Naive thymus-derived CD4-positive, alpha-beta T cell (primary cell): ENCODE results near the gene NT5C3B. TPM values are rescaled to one million over a fixed set of nuclear protein-coding genes. Genes with fewer than 3 reads are reported as not detected.
"Not testable (repeated sequence)": the region's sequence is repeated elsewhere in the genome, so short reads cannot be mapped to it uniquely, and the experiment has no call there.

Source experiments
- ATAC-seq: fragments of 150-1000 bp; cut with Tn5 transposase; 2 replicates; pipeline ENCODE4 v1.10.0; 2021; ENCODE audit warnings: mild to moderate bottlenecking, moderate library complexity
- CTCF ChIA-PET: fragments of 350-600 bp; sonication (Branson Sonifier 250); formaldehyde crosslinking; loops from one replicate; lab custom pipeline; 2021; ENCODE audit warnings: antibody characterized with exemption; lab: Charles Lee
- POLR2A ChIA-PET: fragments of 350-600 bp; sonication (Branson Sonifier 250); formaldehyde crosslinking; loops from one replicate; lab custom pipeline; 2021; ENCODE audit warnings: antibody characterized with exemption, inconsistent platforms; lab: Charles Lee
- DNase-seq, 9 donors: peaks; one replicate each; pipeline versions ENCODE4 v3.0.0 to v3.0.0-alpha.2; 2020 to 2022; ENCODE audit warnings: mixed read lengths in 1 of 9
- H3K27ac ChIP-seq: one replicate; pipeline ENCODE4 v1.7.0; 2013; ENCODE audit warnings: mild to moderate bottlenecking, low read depth, low read length, moderate library complexity
- H3K27me3 ChIP-seq, 2 donors: one replicate each; pipeline ENCODE4 v1.7.0; 2013; ENCODE audit warnings: low read length in 2 of 2, mild to moderate bottlenecking in 2 of 2, moderate library complexity in 2 of 2; ENCODE audit not compliant: control insufficient read depth in 2 of 2, insufficient read depth in 2 of 2
- H3K36me3 ChIP-seq, 3 experiments: 1 replicate in 2 of 3; 2 replicates in 1 of 3; pipeline ENCODE4 v1.7.0; 2013; ENCODE audit warnings: low read length in 3 of 3, mild to moderate bottlenecking in 3 of 3, moderate library complexity in 1 of 3; ENCODE audit not compliant: insufficient read depth in 3 of 3, control insufficient read depth in 2 of 3
- H3K4me1 ChIP-seq, 2 donors: one replicate each; pipeline ENCODE4 v1.7.0; 2013; ENCODE audit warnings: low read length in 2 of 2, mild to moderate bottlenecking in 2 of 2, moderate library complexity in 1 of 2; ENCODE audit not compliant: control insufficient read depth in 2 of 2, insufficient read depth in 2 of 2
- H3K4me3 ChIP-seq: 2 replicates; pipeline ENCODE4 v1.7.0; 2013; ENCODE audit warnings: mild to moderate bottlenecking, low read length
- H3K9me3 ChIP-seq, 3 experiments: 1 replicate in 2 of 3; 2 replicates in 1 of 3; pipeline ENCODE4 v1.7.0; 2013; ENCODE audit warnings: low read length in 3 of 3; ENCODE audit not compliant: control insufficient read depth in 2 of 3
- H3K27ac Mint-ChIP-seq, 9 donors: one replicate each; pipeline ENCODE4 v1.8.0; 2020 to 2022; ENCODE audit warnings: mixed read lengths in 9 of 9, mild to moderate bottlenecking in 8 of 9, moderate library complexity in 5 of 9, inconsistent platforms in 2 of 9
- H3K27me3 Mint-ChIP-seq, 5 donors: one replicate each; pipeline ENCODE4 v1.8.0; 2021 to 2022; ENCODE audit warnings: mixed read lengths in 5 of 5, mild to moderate bottlenecking in 1 of 5
- H3K36me3 Mint-ChIP-seq, 5 donors: one replicate each; pipeline ENCODE4 v1.8.0; 2020 to 2022; ENCODE audit warnings: mixed read lengths in 5 of 5, mild to moderate bottlenecking in 3 of 5, inconsistent platforms in 1 of 5
- H3K4me1 Mint-ChIP-seq, 7 donors: one replicate each; pipeline ENCODE4 v1.8.0; 2020 to 2022; ENCODE audit warnings: mixed read lengths in 7 of 7, mild to moderate bottlenecking in 3 of 7, inconsistent platforms in 1 of 7
- H3K4me3 Mint-ChIP-seq, 10 donors: one replicate each; pipeline ENCODE4 v1.8.0; 2020 to 2022; ENCODE audit warnings: mild to moderate bottlenecking in 10 of 10, mixed read lengths in 10 of 10, moderate library complexity in 6 of 10, inconsistent platforms in 2 of 10
- H3K9me3 Mint-ChIP-seq, 11 donors: one replicate each; pipeline ENCODE4 v1.8.0; 2020 to 2022; ENCODE audit warnings: mixed read lengths in 11 of 11, mild to moderate bottlenecking in 4 of 11, inconsistent platforms in 1 of 11, moderate library complexity in 1 of 11
- intact Hi-C, 2 donors: fragments of 100-400 bp; cut with micrococcal nuclease; formaldehyde crosslinking; loops; one replicate each; pipeline ENCODE4 v1.15.1; 2023
- polyA plus RNA-seq, 2 donors: library from polyadenylated mRNA; unstranded; fragments of 300-500 nt; fragmentation: Illumina TruSeq; gene quantifications; one replicate each; pipeline ENCODE4 v1.2.3, GENCODE V29; 2021
- total RNA-seq, 6 experiments: library from RNA in 5 of 6; stranded (reverse) in 5 of 6; gene quantifications; 1 replicate in 5 of 6; 2 replicates in 1 of 6; pipeline ENCODE4 v1.2.3 and lab custom pipeline; 2021 to 2026

The NT5C3B gene
- total and polyA plus RNA-seq, 7 experiments from 2014 or later: 26.8 to 66.7 (median 38.8) TPM

GRCh38 chr17:41849251-41849990 lies 13.4 kb upstream of the NT5C3B start:
- Mint-ChIP-seq H3K4me1 (peaks cover 16 to 54% (median 38%) of the 10 kb centered on the region in 7 donors), H3K36me3 (peaks cover 0 to 34% (median 9%) of the 10 kb centered on the region in 5 donors), H3K4me3 (no peak overlapping the region), H3K27me3 (no peaks in the 10 kb centered on the region), H3K27ac (peak overlapping the region in 1 of 9 donors; percentile 63), H3K9me3 (peaks cover 0 to 2% (median 0%) of the 10 kb centered on the region in 11 donors)
- ChIA-PET POLR2A (interaction anchor here (0.5 to 0.7 kb wide), 2 partner anchors 158 to 1487 kb away, joined by 3 read pairs; no protein-coding TSS in a partner anchor), CTCF (no interaction called here)
- no peak for ATAC-seq
- no peak overlapping the region for H3K4me3 ChIP-seq
- H3K27ac ChIP-seq: no peak overlapping the region
- no peaks in the 10 kb centered on the region for H3K27me3 ChIP-seq
- peaks cover 0 to 18% (median under 1%) of the 10 kb centered on the region in 3 experiments for H3K36me3 ChIP-seq
- no peak for DNase-seq
- no peaks in the 10 kb centered on the region for H3K9me3 ChIP-seq
- intact Hi-C loops: no loop called here
- H3K4me1 ChIP-seq: peaks cover 0 to 3% of the 10 kb centered on the region in 2 donors

- ChIA-PET CTCF (no interaction called here), POLR2A (no interaction called here)
- H3K36me3 Mint-ChIP-seq: peaks cover 0 to 28% (median 5%) of the 10 kb centered on the region in 5 donors
These were observed 12.8 kb upstream of the NT5C3B start for GRCh38 chr17:41848788-41849187.

GRCh38 chr17:41844971-41845370 lies 8.9 kb upstream of the NT5C3B start:
- H3K27ac Mint-ChIP-seq: no peak overlapping the region
- Histone ChIP-seq H3K4me1 (no peaks in the 10 kb centered on the region), H3K36me3 (peaks cover 0 to 5% (median 0%) of the 10 kb centered on the region in 3 experiments), H3K9me3 (no peaks in the 10 kb centered on the region), H3K27me3 (no peaks in the 10 kb centered on the region), H3K27ac (no peak overlapping the region), H3K4me3 (no peak overlapping the region)
- peaks cover 0 to 17% (median 0%) of the 10 kb centered on the region in 5 donors for H3K36me3 Mint-ChIP-seq
- H3K9me3 Mint-ChIP-seq: no peaks in the 10 kb centered on the region
- ChIA-PET POLR2A (no interaction called here), CTCF (no interaction called here)
- intact Hi-C loops: no loop called here
- no peak overlapping the region for H3K4me3 Mint-ChIP-seq
- H3K4me1 Mint-ChIP-seq: peaks cover 0 to 24% (median 11%) of the 10 kb centered on the region in 7 donors
- DNase-seq: no peak
- no peak for ATAC-seq
- H3K27me3 Mint-ChIP-seq: no peaks in the 10 kb centered on the region

More at GRCh38 chr17:41848788-41849187, 12.8 kb upstream of the NT5C3B start:
- no peaks in the 10 kb centered on the region for H3K27me3 Mint-ChIP-seq
- H3K27ac Mint-ChIP-seq: no peak overlapping the region
- Histone ChIP-seq H3K4me3 (no peak overlapping the region), H3K36me3 (peaks cover 0 to 12% (median 0%) of the 10 kb centered on the region in 3 experiments), H3K27me3 (no peaks in the 10 kb centered on the region), H3K27ac (no peak overlapping the region), H3K9me3 (no peaks in the 10 kb centered on the region), H3K4me1 (peaks cover 0 to 3% of the 10 kb centered on the region in 2 donors)
- no peak for DNase-seq
- no peak for ATAC-seq
- no peak overlapping the region for H3K4me3 Mint-ChIP-seq
- intact Hi-C loops: no loop called here
- peaks cover 16 to 50% (median 35%) of the 10 kb centered on the region in 7 donors for H3K4me1 Mint-ChIP-seq
- H3K9me3 Mint-ChIP-seq: peaks cover 0 to 2% (median 0%) of the 10 kb centered on the region in 11 donors

- ATAC-seq, H3K36me3 ChIP-seq, H3K27ac ChIP-seq, H3K4me1 ChIP-seq, H3K9me3 Mint-ChIP-seq, H3K4me3 ChIP-seq, CTCF ChIA-PET, H3K4me1 Mint-ChIP-seq, H3K27me3 Mint-ChIP-seq, DNase-seq, H3K27ac Mint-ChIP-seq, H3K36me3 Mint-ChIP-seq, intact Hi-C loops, H3K4me3 Mint-ChIP-seq, H3K9me3 ChIP-seq, POLR2A ChIA-PET, H3K27me3 ChIP-seq: not testable (repeated sequence)
These were observed 4.7 kb upstream of the NT5C3B start for GRCh38 chr17:41840781-41841180.

GRCh38 chr17:41839448-41839847 lies 3.4 kb upstream of the NT5C3B start:
- H3K27me3 Mint-ChIP-seq, H3K9me3 Mint-ChIP-seq, H3K27ac ChIP-seq, H3K4me3 Mint-ChIP-seq, H3K4me3 ChIP-seq, ATAC-seq, DNase-seq, H3K27ac Mint-ChIP-seq, H3K9me3 ChIP-seq, H3K36me3 Mint-ChIP-seq, H3K27me3 ChIP-seq, H3K36me3 ChIP-seq, intact Hi-C loops: not testable (repeated sequence)
- POLR2A ChIA-PET: interaction anchor here (0.6 to 0.7 kb wide), 2 partner anchors 127 to 594 kb away, joined by 3 to 4 read pairs; partner anchors contain the start of gene CNP
- CTCF ChIA-PET: interaction anchor here (0.8 kb wide), 1 partner anchor 10 kb away, joined by 4 read pairs; no protein-coding TSS in a partner anchor
- peaks cover 10 to 20% (median 14%) of the 10 kb centered on the region in 7 donors for H3K4me1 Mint-ChIP-seq
- peaks cover 9 to 14% of the 10 kb centered on the region in 2 donors for H3K4me1 ChIP-seq

- ATAC-seq (no peak), DNase-seq (no peak)
- Mint-ChIP-seq H3K9me3 (no peaks in the 10 kb centered on the region), H3K4me1 (peaks cover 10 to 21% (median 16%) of the 10 kb centered on the region in 7 donors), H3K27me3 (peaks cover 0 to 4% (median 0%) of the 10 kb centered on the region in 5 donors), H3K4me3 (peak within 1 kb of the TSS; percentile 77 to 92 (median 86)), H3K27ac (peak within 1 kb of the TSS; percentile 67 to 92 (median 83)), H3K36me3 (peaks cover 0 to 5% (median 0%) of the 10 kb centered on the region in 5 donors)
- H3K27ac ChIP-seq: peak within 1 kb of the TSS; percentile 81
- peak within 1 kb of the TSS; percentile 62 for H3K4me3 ChIP-seq
- POLR2A ChIA-PET: interaction anchor here (0.6 to 3.7 kb wide), 2 partner anchors 26 to 880 kb away, joined by 3 to 17 read pairs; partner anchors contain the start of gene KLHL11
- no peaks in the 10 kb centered on the region for H3K9me3 ChIP-seq
- intact Hi-C loops: no loop called here
- H3K36me3 ChIP-seq: no peaks in the 10 kb centered on the region
- peaks cover 9 to 14% of the 10 kb centered on the region in 2 donors for H3K4me1 ChIP-seq
- CTCF ChIA-PET: no interaction called here
- no peaks in the 10 kb centered on the region for H3K27me3 ChIP-seq
These were observed 1.9 kb upstream of the NT5C3B start, which contains the start of gene KLHL10 for GRCh38 chr17:41837761-41838538. Gene KLHL10, plus strand, starts transcription at chr17:41837825. Its CDS starts 108 bp downstream, at chr17:41837933.
